ENCODE results near the gene PIK3CG.

Gene PIK3CG

GRCh38 chr7:106855540-106856132 lies 9.4 kb upstream of the PIK3CG start:
- no peak for DNase-seq (ENCODE audit: low read depth)
- no peak overlapping the region for H3K4me3 ChIP-seq (ENCODE audit: low read depth, low read length)

- DNase-seq (ENCODE audit: low read depth): no peak
- no peak overlapping the region for H3K4me3 ChIP-seq (ENCODE audit: low read depth, low read length)
Measured at GRCh38 chr7:106858618-106859532, 6.2 kb upstream of the PIK3CG start.

- DNase-seq (ENCODE audit: low read depth): no peak
Measured at GRCh38 chr7:106862317-106863089, 2.6 kb upstream of the PIK3CG start.

GRCh38 chr7:106863274-106863997 lies 1.6 kb upstream of the PIK3CG start:
- DNase-seq (ENCODE audit: low read depth): no peak
- H3K4me3 ChIP-seq (ENCODE audit: low read depth, low read length): no peak overlapping the region

More at GRCh38 chr7:106862317-106863089, 2.6 kb upstream of the PIK3CG start:
- no peak overlapping the region for H3K4me3 ChIP-seq (ENCODE audit: low read depth, low read length)

GRCh38 chr7:106864298-106865081 lies 592 bp upstream of the PIK3CG start:
- no peak for DNase-seq (ENCODE audit: low read depth)
- no peak overlapping the region for H3K4me3 ChIP-seq (ENCODE audit: low read depth, low read length)

- DNase-seq (ENCODE audit: low read depth): no peak
- no peak overlapping the region for H3K4me3 ChIP-seq (ENCODE audit: low read depth, low read length)
Measured at GRCh38 chr7:106866298-106867281, 1.5 kb downstream of the PIK3CG start.

- no peak for DNase-seq (ENCODE audit: low read depth)
- no peak overlapping the region for H3K4me3 ChIP-seq (ENCODE audit: low read depth, low read length)
Measured at GRCh38 chr7:106867641-106868351, 2.7 kb downstream of the PIK3CG start.

- no peak for DNase-seq (ENCODE audit: low read depth)
- H3K4me3 ChIP-seq (ENCODE audit: low read depth, low read length): no peak overlapping the region
Measured at GRCh38 chr7:106868364-106868763, 3.3 kb downstream of the PIK3CG start.

- no peak for DNase-seq (ENCODE audit: low read depth)
- no peak overlapping the region for H3K4me3 ChIP-seq (ENCODE audit: low read depth, low read length)
Measured at GRCh38 chr7:106869954-106870353, 4.9 kb downstream of the PIK3CG start.

GRCh38 chr7:106870528-106870927 lies 5.4 kb downstream of the PIK3CG start:
- H3K4me3 ChIP-seq (ENCODE audit: low read depth, low read length): no peak overlapping the region
- DNase-seq (ENCODE audit: low read depth): no peak

- peak; percentile 12 for DNase-seq (ENCODE audit: low read depth)
Measured at GRCh38 chr7:106870983-106871410, 5.9 kb downstream of the PIK3CG start.

GRCh38 chr7:106871793-106872571 lies 6.9 kb downstream of the PIK3CG start:
- no peak for DNase-seq (ENCODE audit: low read depth)
- H3K4me3 ChIP-seq (ENCODE audit: low read depth, low read length): no peak overlapping the region

More at GRCh38 chr7:106870983-106871410, 5.9 kb downstream of the PIK3CG start:
- no peak overlapping the region for H3K4me3 ChIP-seq (ENCODE audit: low read depth, low read length)

- no peak overlapping the region for H3K4me3 ChIP-seq (ENCODE audit: low read depth, low read length)
- DNase-seq (ENCODE audit: low read depth): no peak
Measured at GRCh38 chr7:106872763-106873162, 7.7 kb downstream of the PIK3CG start.

GRCh38 chr7:106874076-106874475 lies 9.0 kb downstream of the PIK3CG start:
- no peak overlapping the region for H3K4me3 ChIP-seq (ENCODE audit: low read depth, low read length)
- no peak for DNase-seq (ENCODE audit: low read depth)

- H3K4me3 ChIP-seq (ENCODE audit: low read depth, low read length): no peak overlapping the region
- no peak for DNase-seq (ENCODE audit: low read depth)
Measured at GRCh38 chr7:106875508-106875907, 10.4 kb downstream of the PIK3CG start.

GRCh38 chr7:106878748-106879439 lies 13.8 kb downstream of the PIK3CG start:
- no peak for DNase-seq (ENCODE audit: low read depth)
- H3K4me3 ChIP-seq (ENCODE audit: low read depth, low read length): no peak overlapping the region
